K562 (cell line): ENCODE data around the gene TBXAS1.

Experiments used
- POLR2H ChIP-seq: IDR thresholded peaks from 2 replicates; pipeline ENCODE4 v1.6.1; 2016; ENCODE audit warnings: missing genetic modification characterization, low read depth, mild to moderate bottlenecking, control low read depth, missing compliant biosample characterization, moderate library complexity
- ZBTB1 ChIP-seq: sonication (generic); formaldehyde crosslinking; IDR thresholded peaks from 2 replicates; pipeline ENCODE4 v1.8.1; 2023; ENCODE audit warnings: missing genetic modification reagents, low read depth, mild to moderate bottlenecking, borderline replicate concordance

GRCh38 chr7:140039066-140039465, 210.0 kb downstream of the TBXAS1 start:
- TF ChIP-seq ZBTB1, result no peak
- no peak for TF ChIP-seq POLR2H (tag)
